NK-92 treated with Interleukin-12 subunit alpha and Interleukin-12 subunit beta, amount 100 ng/mL, for 24 hours (cell line): Measurements from ENCODE around the gene PTGDR2.

Experiments used
- DNase-seq: peaks from one replicate; lab custom pipeline; 2025; lab: John Stamatoyannopoulos, UW

Gene PTGDR2

DNA sequence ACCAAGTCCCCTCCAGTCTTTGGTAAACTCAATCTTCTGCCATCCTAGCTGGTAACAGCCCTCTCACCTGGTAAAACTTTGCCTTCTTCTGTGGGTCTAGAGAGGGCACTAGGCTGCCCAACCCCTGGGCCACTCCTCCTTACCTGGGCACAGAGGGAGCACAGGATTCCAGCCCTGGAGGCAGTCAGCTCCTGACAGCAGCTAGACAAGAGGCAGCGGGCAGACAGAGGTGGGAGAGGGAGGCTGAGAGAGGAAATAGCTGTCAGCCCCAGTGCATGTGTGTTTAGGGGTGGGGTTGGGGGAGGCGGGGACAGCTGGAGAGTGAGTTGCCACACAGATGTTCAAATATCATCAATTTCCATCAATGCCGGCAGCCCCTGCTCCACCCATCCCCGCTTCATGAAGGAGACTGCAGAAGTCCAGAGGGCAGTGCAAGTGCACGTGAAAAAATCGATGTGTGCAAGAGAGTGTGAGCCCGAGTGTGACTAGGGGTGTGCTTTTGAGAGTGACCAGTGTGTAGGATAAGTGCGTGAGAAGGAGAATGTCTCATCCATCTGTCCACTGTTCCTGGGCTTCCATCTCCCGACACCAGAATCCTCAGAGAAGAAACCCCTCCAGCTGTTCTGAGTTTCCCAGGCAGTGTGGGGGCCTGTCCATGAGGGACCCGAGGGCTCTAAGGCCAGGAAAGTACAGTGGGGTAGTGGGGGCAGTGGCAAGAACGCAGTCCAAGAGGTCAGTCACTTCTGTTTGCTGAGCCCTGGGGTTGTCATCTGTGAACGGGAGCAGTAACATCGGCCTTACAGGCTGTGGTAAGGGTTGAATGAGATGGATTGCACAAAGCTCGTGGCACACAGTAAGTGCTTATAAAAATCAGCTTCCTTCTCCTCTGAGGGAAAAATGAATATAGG is at the start of gene PTGDR2:
TSS of gene PTGDR2 (minus strand) at position 225 of the 908 bp plus-strand sequence. CDS start 2,228 bp downstream, outside the sequence.
- no peak for DNase-seq

DNA sequence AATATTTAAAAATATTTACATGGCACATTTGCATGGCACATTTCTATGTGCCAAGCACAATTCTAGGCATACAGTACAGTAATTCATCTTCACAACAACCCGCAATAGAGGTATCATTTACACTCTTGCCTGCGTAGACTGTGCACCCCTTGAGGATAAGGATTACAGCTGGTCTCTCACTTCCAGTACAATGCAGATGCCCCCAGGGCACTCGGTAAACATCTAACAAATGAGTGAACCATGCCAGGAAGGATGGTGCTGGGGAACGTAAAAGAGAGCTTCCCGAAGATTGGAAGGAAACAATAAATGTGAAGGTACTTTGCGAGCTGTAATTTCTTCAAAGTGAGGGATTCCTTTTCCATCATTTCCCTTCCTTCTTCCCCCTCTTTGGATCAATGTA is 49.3 kb upstream of the PTGDR2 start:
- no peak for DNase-seq

DNA sequence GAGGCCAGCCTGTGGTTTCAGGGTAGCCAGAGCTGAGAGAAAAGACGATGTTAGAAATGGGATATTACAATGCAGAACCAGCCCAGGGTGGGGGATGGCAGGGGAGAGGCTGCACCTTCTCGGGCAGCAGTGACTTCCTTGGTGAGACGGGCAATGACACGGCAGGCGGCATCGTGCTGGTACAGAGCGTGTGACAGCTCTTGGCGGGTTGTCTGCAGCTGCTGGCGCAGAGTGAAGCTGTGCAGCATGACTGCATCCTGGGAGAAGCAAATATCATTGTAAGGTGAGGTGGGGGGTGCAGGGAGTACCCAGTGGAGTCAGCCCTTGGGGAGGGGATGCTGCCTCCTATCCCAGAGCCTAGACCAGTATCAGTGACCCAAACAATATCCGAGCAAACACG is 46.9 kb upstream of the PTGDR2 start:
- no peak for DNase-seq

DNA sequence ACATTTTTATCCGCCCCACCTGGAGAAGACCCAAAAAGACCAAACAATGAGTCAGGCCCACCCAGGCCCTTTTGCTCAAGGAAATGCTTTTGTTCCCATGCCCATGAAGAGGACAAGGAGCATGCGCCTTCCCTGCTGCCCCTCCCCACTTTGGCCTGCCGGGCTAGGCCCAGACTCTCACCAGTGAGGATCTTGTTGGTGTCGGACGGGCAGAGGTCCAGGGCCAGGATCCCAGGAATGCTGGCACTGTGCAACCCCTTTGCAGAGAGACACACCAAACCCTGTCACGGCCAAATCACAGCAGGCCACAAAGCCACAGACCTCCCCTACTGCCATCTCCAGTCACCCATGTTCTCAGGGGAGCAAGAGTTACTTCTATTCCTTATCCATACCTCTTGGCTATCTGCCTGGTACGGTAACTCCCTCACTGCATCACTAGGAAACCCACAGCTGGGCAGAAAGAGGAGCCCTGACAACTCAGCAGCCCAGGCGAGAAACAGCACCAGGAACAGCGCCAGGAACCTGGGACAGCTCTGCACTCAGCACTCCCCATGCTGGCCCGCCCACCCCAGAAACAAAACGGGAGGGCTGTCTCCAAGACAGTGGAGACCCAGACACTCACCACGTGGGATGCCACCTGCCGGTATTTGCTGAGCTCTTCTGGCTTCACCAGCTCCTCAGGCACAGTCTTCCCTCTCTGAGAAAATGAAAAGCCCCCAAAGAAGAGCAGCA is 45.1 kb upstream of the PTGDR2 start:
- DNase-seq: no peak

DNA sequence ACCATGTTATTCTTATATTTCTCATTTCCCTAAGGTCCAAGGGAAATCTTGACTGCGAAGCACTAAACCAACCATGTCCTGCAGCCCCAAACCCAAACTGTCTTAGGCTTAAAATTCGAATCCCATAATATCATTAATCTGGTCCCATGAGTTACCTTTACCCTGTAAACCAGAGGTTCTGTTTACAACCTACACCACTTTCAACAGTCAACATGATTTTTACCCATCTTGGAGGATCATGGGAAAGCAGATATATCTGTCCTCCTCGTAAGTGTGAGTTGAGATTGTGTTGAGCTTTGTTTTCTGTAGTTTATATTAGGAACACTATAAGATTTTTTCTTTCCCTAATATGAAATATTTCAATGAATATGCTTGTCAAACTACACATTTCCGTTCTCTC is 44.2 kb upstream of the PTGDR2 start:
- DNase-seq: no peak

DNA sequence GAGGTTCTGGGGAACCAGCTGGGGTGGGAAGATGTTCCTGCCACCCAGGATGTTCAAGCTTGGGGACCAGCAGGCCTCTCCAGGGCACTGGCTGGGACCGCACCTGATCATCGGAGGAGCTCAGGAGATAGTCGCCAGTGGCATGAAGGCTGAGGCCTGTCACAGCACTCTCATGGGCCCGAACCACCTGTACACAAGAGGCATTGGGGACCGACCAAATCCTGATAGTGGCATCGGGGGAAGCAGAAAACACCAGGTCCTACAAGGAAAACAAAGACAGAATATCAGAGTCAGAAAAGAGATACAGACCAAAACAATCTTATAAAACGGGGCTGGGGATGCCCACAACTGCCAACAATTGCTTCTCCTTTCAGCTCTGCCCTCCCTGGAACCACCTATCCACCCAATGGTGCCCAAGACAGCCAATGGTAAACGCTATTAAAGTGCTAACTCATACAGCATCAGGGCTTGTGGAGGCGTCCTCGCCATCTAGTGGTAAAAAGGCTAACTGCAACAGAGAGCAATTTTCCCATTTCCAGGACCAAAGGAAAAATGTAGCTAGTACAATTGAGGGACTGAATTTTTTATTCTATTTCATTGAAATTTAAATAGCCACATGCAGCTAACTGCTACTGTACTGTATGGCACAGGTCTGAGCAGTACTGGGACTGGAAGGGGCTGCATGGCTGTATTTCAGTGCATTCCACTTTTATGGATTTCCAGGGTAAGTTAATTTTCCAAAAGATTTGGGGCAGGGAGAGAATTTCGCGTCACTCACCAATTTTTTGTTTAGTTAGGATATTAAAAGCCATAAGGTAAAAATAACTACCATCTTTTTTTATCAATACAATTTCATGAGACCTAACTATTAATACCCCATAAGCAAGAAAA is 43.5 kb upstream of the PTGDR2 start:
- no peak for DNase-seq

DNA sequence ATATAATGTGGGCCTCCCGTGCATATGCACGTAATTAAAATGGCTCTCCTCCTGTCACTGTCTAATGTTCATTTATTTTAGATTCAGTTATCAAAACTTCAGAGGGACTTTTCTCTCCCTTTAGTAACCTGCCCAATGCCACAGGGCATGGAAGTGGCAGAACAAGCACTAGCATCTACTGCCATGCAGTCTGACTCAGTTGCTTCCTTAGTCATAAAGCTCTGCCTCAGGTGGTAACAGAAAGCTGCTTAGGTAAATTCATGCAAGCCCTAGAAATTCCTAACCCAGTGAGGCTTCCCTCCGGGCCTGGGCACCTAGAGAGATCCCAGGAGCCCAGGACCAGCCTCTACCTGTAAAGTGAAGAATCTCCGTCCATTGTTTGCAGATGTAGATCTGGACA is 41.7 kb upstream of the PTGDR2 start:
- no peak for DNase-seq

DNA sequence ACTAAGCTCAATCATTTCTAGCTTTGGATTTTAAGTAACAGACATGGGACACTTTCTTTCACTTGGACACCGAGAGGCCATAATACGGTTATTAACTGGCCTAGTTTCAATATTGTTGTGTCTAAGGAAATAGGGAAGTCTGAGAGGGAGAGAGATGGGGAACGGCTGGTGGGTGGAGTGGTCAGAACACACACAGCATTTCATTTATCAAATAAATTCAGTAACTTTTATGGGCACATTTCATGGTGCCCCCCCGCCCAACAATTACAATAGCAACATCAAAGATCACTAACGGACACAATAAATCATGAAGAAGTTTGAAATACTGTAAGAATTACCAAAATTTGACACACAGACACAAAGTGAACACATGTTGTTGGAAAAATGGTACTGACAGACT is 39.9 kb upstream of the PTGDR2 start:
- DNase-seq: no peak

DNA sequence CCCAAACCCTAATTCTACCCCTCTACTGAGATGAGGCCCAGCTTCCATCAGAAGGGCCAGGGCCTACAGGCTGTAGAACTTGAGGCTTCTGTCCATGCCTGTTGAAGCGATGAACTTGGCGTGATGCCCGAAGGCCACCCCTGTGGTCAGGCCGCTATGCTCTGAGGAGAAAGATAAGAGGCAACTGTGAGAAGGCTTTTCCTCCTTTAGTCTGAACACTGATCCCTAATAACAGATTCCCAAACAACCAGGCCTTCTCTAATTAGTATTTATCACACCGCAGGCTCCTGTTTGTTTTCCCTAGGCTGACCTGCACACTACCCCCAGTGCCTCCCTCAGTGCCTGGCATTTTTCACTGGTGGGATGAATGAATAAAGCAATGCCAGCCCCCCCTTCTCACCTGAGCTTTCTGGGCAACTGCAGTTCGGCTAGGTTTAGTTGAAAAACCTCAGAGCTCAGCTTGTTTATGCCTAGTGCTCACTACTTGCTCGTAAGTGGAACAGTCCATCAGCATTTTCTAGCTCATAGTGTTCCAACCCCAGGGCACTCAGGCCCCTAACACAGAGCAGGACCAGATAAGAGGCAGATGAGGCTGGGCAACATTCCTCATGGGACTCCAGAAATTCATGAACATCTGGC is 35.5 kb upstream of the PTGDR2 start:
- DNase-seq: no peak

DNA sequence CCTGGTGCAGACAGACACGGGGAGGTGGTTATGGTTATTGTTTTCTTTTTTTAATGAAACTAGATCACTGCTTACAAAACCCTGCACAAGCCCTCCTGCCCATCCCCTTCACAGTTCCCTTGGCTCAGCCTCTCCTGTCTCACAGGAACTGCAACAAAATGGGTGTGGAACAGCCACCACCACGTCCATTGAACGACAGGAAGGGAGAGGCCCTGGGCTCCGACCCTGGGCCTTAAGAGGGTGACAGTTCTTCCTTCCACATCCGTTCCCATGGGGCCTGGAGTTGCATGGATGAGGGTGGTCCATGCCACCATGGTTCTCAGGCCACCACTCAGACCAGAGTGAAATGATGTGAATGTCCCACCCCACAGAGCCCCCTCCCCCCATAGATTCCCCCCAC is 34.9 kb upstream of the PTGDR2 start:
- no peak for DNase-seq

DNA sequence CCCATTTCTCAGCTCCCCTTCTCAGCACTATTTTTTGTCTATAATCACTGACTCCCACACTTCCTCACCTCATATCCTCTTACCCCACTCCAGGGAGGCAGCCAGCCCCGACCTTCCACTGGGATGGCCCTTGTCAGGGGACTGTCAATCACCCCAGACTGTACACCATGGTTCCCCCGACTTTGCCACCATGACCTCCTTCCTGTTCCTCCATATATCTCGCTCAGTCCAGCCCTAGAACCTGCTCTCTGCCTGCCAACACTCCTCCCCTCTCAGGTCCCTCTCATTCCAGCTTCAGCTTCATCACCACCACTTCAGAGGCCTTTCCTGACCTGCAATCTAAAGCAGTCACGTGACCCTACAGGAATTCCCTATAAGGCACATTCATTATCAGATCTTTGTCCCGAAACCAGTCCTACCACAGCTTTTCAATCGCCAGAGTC is 34.1 kb upstream of the PTGDR2 start:
- no peak for DNase-seq

DNA sequence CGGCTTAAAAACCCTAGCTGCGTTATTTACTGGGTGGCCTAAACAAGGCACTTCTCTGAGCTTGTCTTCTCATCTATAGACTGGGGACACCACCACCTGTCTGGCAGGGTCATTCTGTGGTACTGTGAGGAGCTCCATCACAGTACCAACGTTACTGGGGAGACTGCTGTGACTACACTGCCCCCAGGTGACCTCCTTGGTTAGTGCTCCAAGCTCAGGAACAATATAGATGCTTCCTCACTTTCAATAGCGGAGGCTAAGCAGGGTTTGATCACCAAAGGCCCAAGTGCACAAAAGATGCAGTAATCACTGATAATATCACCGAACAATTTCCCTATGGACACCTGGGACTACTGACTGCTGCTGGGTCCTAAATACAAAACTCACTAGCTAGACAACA is 31.8 kb upstream of the PTGDR2 start:
- DNase-seq: no peak

DNA sequence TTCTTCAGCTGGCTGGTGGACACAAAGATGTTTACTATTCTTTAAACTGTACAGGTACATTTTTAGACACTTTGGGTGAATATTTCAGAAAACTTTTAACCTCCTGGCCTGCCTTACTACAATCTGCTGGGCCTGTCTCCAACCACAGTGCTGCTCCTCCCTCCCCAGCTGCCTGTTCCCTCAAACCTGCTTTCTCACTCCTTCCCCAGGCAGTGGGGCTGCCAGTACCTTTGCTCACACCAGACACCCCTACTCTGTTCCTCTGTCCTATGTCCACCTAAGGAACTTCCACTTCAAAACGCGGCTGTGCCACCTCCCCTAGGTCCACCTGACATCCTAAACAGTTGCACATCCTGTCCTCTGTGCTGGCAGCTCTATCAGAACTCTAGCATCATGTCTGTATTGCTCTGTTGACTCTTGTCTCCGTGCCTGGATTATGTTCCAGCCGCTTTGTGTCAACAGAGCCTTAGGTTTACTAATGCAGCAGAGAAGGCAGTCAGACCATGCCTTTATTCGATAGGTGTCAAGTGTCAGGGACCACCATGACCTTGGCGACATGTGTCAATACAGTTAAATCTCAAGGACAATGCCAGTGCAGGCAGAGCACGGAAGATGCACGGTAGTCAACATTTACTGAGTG is 25.0 kb upstream of the PTGDR2 start:
- no peak for DNase-seq

DNA sequence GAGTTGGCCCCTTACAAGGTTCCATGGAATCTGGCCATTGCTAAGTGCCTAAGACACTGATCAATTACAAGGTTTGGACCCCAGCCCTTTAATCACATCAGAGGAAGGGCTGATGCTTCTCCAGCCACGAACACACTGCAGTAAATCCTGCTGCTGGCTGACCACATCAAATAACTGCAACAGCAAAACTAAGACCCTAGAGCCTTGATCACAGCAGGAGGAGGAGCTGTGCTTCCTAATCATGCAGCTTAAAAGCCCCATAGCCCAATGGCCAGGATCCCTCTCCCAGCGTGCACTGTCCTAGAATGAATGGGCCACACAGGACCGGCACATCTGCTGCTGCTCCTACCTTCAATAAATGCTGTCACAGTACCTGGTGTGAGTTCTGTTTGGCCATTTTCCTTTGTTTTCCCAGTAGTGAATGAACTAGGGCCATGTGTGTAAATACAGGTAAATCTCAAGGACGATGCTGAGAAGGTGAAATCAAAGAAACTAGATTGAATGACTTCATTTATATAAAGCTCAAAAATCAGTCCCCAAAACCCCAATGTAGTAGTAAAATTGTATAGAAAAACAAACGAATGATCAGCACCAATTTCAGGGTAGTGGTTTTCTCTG is 24.3 kb upstream of the PTGDR2 start:
- no peak for DNase-seq

DNA sequence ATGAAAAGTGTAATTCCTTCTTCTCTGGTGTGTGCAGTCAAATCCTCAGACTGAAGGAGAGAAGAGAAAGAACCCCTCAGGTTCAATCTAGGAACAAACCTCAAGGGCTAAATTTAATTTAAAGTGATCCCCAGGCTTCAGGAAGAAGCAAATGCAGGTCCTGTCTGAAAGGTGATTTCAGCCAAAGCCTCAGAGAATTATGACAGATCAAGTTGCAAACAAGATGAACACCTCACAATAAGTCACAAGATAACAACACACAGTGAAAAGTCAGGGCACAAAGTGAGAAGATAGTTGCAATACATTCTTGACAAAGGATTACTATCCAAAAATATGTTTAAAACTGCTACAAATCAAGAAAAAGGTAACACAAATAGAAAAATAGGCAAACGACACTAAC is 23.4 kb upstream of the PTGDR2 start:
- no peak for DNase-seq

DNA sequence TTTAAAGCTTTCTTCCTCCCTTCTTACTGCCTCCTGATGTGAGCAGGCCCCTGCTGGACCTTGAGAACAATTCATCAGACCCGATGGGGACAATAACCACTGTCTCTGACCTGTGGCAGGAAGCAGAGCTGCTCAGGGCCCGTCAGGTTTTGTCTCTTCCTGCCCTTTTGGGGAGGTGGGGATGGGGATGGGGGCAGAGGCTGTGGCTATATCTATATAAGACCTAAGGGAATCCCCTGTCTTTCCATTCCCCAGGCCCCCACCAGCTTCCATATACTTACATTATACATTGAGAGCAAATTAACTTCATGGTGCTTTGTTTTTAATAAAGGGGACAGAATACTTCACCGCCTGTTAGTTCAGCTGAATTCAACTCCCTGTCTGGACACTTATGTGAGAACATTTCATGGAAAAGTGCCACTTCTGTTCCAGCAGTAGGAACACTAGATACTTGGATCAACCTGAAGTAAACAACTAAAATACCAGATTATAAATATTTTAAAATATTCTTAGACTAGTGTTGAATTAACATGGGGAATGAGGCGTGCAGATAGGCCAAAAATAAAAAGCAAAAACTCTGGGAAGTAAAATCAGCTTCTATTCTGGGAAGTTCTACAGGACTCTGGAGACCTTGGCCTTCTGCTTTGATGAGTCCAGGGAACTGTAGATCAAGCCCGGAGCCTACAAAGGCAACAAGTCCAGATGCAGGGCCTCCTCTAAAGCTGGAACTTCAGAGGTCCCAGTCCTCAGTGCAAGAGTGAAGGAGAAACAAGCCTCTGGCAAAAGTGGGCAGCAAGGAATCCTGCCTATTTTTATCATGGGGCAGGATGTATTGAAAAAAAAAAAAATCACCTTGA is 22.7 kb upstream of the PTGDR2 start:
- DNase-seq: no peak

DNA sequence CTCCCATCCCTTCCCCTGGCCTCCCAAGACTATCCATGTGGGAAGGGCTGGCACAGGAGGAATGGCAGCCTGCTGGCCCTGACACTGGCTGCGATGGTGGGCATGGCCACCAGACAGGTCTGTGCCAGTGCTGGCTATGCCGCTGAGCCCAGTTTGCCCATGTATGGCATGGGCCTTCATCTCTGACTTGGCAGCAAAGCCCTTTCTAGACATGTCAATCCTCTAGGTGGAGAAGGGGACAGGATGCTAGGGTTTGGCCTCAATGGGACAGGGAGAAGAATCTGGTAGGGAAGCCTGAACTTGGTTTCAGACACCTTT is 20.4 kb upstream of the PTGDR2 start:
- DNase-seq: no peak

DNA sequence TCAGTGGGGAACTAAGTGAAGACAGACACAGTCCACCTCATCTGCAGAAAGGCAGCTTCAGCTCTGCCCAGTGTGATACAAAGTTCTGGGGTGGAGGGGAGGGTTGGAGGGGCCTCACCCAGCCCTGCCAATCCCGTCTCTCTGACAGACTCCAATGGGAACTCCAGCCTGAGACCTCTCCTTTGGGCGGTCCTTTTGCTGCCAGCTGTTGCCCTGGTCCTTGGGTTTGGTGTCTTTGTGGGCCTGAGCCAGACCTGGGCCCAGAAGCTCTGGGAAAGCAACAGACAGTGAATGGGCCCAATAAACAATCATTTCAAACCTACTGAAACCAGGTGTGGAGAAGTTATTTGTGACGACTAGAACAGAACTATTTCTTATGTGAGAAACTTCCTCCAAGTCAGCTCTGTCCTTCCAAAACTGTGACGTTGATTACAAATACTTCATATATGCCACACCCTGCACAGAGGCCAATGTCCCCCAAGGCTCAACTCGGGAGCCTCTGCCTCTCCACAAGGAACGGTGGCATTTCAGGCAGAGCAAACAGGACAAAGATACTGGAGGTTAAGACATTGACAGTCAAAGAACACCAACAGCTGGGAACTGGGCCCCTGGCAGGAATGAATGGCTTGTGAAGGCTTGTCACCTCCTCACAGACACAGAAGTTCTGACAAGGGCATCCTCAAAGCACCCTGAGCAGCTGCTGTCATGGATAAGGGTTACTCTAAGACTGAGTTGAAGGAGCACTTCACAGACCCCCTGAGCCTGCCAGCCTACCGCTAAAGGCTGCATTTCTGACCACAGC is 19.8 kb upstream of the PTGDR2 start:
- DNase-seq: no peak
